ENCODE measurements around the gene ANKFY1.
A peak's percentile ranks its signal among the peaks of the same experiment; 100 is the strongest.
"Not testable (repeated sequence)": the region's sequence is repeated elsewhere in the genome, so short reads cannot be mapped to it uniquely, and the experiment has no call there.

Gene ANKFY1

DNA sequence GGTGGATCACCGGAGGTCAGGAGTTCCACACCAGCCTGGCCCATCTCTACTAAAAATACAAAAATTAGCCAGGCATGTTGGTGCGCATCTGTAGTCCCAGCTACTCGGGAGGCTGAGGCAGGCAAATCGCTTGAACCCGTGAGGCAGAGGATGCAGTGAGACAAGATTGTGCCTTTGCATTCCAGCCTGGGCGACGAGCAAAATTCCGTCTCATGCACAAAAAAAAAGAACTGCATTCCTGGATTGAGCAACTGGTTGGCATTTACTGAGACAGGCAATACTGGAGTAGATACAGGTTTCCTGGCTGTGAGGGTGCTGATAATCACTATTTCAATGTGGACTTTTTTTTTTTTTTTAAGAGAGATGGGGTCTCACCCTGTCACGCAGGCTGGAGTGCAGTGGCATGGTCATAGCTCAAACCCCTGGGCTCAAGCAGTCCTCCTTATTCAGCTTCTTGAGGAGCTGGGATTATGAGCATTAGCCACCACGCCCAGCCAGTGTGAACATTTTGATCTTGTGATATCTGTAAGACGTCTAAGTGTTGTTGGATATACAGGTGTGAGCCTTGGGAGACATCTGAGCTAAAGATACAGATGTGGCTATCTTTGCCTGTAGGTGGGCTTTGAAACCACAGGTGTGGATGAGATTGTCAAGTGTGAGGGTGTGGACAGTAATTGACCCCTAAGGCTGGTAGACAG, 115.0 kb downstream of the ANKFY1 start:
- Mint-ChIP-seq H3K9me3 (no peaks in the 10 kb centered on the region), H3K4me3 (no peak overlapping the region), H3K27ac (peak overlapping the region; percentile 32), H3K4me1 (peaks cover 6% of the 10 kb centered on the region), H3K36me3 (peaks cover under 1% of the 10 kb centered on the region)
- DNase-seq (ENCODE audit: low spot score in 2 of 2) (no peak), ATAC-seq (no peak)

DNA sequence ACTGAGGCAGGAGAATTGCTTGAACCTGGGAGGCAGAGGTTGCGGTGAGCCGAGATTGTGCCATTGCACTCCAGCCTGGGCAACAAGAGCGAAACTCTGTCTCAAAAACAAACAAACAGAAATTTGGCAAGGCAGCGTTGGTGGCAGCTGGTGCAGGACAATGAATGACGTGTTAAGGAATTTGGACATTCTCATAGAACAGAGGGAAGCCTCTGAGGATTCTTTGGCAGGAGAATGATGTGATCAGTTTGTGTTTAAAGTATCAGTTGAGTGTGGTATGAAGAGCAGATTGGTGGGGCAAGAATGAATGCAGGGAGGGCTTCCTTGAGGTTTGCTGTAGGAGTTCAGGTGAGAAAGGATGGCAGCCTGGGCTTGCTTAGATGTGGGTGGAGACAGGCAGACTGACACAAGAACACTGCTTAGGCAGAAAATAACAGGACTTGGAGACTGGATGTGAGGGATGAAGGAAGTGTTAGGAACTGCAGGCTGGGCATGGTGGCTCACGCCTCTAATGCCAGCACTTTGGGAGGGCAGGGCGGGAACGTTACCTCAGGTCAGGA, 115.9 kb downstream of the ANKFY1 start:
- DNase-seq (ENCODE audit: low spot score in 2 of 2) (no peak), ATAC-seq (no peak)
- no peak overlapping the region for H3K4me3 Mint-ChIP-seq
- peaks cover 10% of the 10 kb centered on the region for H3K36me3 Mint-ChIP-seq
- no peak overlapping the region for H3K27ac Mint-ChIP-seq
- H3K4me1 Mint-ChIP-seq = peaks cover 6% of the 10 kb centered on the region
- H3K9me3 Mint-ChIP-seq = no peaks in the 10 kb centered on the region

DNA sequence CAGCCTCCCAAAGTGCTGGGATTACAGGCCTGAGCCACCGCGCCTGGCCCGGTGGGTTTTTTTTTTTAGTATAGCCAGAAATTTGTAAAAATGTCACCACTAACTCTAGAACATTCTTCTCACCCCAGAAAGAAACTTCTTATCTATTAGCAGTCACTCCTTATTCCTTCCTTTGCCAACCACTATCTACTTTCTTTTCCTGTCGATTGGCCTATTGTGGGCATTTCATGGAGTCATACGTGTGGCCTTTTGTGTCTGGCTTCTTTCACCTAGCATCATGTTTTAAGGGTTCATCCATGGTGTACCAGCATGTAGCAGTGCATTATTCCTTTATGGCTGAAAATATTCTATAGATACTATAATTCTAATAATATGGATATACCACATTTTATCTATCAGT, 117.1 kb downstream of the ANKFY1 start:
- no peak for DNase-seq (ENCODE audit: low spot score in 2 of 2)
- Mint-ChIP-seq H3K4me1 (peaks cover 13% of the 10 kb centered on the region), H3K27ac (no peak overlapping the region), H3K36me3 (peaks cover 18% of the 10 kb centered on the region), H3K9me3 (no peaks in the 10 kb centered on the region), H3K4me3 (no peak overlapping the region)
- no peak for ATAC-seq

DNA sequence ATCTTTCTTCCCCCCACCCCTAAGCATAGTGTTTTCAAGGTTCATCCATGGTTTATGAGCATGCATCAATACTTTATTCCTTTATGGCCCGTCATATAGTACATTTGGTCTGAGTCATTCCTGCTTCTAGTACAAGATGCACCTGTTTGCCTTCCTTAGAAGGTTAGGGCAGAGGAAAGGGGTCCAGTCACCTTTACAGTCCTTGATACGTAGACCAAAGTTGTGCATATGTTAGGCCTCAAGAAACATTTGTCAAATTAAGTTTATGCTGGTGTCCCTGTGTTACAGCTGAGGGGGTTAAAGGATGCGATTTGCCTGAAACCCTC, 119.4 kb downstream of the ANKFY1 start:
- Mint-ChIP-seq H3K27ac (peak overlapping the region; percentile 100), H3K9me3 (no peaks in the 10 kb centered on the region), H3K4me3 (peak overlapping the region; percentile 98), H3K4me1 (peaks cover 33% of the 10 kb centered on the region), H3K36me3 (peaks cover 18% of the 10 kb centered on the region)
- ATAC-seq (no peak), DNase-seq (ENCODE audit: low spot score in 2 of 2) (no peak)

DNA sequence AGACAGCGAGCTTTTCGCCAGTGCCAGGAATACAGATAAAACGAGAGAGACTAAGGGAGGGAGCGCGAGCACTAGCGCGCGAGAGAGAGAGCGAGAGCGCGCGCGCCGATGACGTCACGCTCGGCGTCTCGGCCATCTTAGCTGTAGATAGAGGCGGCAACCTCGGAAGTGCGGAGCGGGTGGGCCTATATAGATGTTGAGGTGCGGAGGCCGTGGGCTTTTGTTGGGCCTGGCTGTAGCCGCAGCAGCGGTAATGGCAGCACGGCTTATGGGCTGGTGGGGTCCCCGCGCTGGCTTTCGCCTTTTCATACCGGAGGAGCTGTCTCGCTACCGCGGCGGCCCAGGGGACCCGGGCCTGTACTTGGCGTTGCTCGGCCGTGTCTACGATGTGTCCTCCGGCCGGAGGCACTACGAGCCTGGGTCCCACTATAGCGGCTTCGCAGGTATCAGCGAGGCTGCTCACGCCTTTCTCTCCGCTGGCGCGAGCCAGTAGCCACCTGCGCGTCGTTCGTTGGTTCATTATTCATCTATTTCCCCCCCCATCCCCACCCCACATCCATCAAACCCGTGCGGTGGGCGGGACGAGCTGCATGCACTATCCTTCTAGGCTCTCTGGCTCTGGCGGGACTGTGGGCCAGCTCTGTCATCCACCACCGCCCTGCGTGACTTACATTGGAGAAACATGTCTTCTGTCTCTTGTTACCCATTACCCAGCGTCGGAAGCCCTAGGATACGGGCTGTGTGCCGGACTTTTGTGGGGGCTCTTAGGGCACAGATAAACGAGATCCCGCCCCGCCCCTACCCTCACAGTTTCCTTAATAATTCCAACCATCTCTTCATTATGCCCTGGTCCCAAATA, 120.0 kb downstream of the ANKFY1 start:
- H3K27ac Mint-ChIP-seq = peak overlapping the region; percentile 100
- peaks cover 30% of the 10 kb centered on the region for H3K4me1 Mint-ChIP-seq
- no peaks in the 10 kb centered on the region for H3K9me3 Mint-ChIP-seq
- H3K4me3 Mint-ChIP-seq = peak overlapping the region; percentile 98
- ATAC-seq (peak; percentile 85), DNase-seq (ENCODE audit: low spot score in 2 of 2) (peak; percentile 78 to 92)
- H3K36me3 Mint-ChIP-seq = peaks cover 18% of the 10 kb centered on the region

DNA sequence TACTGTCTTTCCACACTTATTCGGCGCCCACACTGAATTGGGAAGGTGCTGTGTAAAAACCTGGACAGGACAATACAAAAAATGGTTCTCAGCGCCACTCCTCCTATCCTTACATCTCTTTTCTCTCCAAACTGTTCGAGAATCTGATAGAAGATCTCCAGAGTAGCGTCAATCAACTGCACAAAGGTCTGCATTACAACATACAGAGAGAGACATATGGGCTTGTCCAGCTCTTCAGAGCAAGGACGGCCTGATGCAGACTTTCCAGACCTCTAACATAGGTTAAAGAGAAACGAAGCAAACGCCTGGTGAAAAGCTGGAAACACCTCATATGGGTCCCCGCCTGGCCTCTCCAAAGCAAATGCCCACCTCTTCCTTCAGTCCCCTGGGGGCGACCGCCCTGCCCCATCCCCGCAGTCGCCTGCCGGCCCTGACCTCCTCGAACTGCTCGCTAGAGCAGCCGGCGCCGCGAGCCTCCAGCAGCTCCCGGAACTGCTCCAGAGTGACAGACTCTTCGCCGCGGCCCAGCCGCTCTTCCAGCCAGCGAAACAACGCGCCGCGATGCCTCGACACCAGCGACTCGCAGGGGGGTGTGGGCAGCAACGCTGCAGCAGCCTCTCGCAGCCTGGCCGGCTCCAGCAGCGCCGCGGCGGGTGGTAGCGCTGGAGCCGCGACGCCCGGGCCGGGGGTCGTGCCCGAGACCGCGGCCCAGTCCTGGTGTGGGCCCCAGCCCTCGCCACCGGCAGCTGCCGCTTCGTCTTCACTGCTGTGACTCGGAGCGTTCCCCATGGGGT, 121.5 kb downstream of the ANKFY1 start:
- Mint-ChIP-seq H3K4me1 (peaks cover 43% of the 10 kb centered on the region), H3K27ac (peak overlapping the region; percentile 100), H3K4me3 (peak overlapping the region; percentile 98), H3K36me3 (peaks cover 18% of the 10 kb centered on the region), H3K9me3 (no peaks in the 10 kb centered on the region)
- peak in 1 of 2 donors; percentile 6 for DNase-seq (ENCODE audit: low spot score in 2 of 2)
- ATAC-seq = peak; percentile 5

DNA sequence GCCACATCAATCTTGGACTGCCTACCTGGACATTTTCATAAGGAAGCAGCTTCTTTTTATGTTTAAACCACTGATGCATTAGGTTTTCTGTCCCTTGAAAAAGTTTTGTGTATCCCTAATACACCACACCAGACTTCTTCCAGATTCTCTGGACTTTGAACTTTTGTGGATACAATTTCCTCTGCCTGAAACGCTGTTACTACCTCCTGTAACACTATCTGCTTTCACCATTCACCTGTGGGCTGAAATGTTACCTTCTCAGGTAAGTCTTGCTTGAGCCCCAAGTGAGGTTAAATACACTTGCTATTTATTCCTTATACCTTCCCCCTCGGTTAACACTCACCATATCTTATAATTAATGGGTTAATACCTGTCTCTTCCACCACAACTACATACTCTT, 123.7 kb downstream of the ANKFY1 start:
- Mint-ChIP-seq H3K36me3 (peaks cover 18% of the 10 kb centered on the region), H3K4me1 (peaks cover 58% of the 10 kb centered on the region), H3K9me3 (no peaks in the 10 kb centered on the region), H3K27ac (peak overlapping the region; percentile 43), H3K4me3 (no peak overlapping the region)
- ATAC-seq (no peak), DNase-seq (ENCODE audit: low spot score in 2 of 2) (no peak)

DNA sequence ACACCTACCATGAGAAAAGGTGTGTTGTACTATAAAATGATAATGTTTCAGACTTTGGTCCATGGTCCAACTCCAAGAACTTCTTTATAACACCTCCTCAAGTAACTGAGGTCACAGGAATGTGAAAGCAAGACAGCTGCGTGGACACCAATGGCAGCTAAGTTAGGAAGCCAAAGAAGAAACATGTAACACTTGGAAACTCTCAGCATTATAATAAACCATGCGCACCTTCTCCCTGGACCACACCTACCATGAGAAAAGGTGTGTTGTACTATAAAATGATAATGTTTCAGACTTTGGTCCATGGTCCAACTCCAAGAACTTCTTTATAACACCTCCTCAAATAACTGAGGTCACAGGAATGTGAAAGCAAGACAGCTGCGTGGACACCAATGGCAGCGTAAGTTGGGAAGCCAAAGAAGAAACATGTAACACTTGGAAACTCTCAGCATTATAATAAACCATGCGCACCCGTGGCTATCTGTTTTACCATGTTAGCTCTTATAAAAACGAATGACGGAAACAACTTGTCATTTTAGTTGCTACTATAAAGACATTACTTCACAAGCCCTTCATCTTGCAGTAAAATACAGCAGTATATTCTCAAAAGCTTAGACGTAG, 124.8 kb downstream of the ANKFY1 start:
- not testable (repeated sequence) for H3K9me3 Mint-ChIP-seq; H3K4me3 Mint-ChIP-seq; DNase-seq (ENCODE audit: low spot score in 2 of 2); ATAC-seq
- H3K36me3 Mint-ChIP-seq = peaks cover 18% of the 10 kb centered on the region
- H3K27ac Mint-ChIP-seq = peak overlapping the region; percentile 77
- peaks cover 65% of the 10 kb centered on the region for H3K4me1 Mint-ChIP-seq

DNA sequence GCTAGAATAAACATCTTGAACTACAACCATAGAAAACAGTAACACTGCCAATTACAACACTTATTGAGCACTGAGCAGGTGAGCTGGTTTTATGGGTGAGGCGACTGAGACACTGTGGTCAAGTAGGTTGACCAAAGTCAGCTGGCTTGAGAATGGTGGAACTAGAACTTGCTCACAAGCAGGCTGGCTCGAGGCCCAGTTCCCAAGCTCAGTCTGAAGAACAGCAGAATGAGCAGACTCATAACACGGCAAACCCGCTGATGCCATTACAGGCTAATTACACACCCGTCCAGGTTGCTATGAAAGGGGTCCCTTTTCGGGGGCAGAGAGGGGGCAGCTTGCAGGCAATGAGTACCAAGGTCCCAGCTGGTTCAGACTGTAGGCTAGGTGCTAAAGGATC, 127.4 kb downstream of the ANKFY1 start:
- no peaks in the 10 kb centered on the region for H3K9me3 Mint-ChIP-seq
- H3K4me1 Mint-ChIP-seq = peaks cover 69% of the 10 kb centered on the region
- no peak for ATAC-seq
- H3K27ac Mint-ChIP-seq = peak overlapping the region; percentile 54
- H3K4me3 Mint-ChIP-seq = no peak overlapping the region
- no peak for DNase-seq (ENCODE audit: low spot score in 2 of 2)
- no peaks in the 10 kb centered on the region for H3K36me3 Mint-ChIP-seq

DNA sequence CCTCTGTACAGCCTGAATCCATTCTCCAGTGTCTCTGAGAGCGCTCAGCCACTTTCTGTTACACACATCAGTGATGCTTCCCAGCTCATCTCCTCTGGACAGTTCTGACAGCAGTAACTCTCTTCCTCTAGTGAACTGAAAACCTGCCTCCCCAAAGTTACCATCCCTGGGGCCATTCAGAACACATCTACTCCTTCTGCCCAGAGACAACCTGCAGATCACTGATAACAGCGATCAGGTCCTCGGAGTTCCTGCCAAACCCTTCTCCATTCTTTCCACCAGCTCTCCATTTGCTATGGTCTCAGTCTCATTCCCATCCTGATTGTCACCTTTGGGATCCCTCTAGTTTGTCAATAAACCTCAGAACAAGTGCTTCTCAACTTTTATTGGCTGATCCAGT, 128.3 kb downstream of the ANKFY1 start:
- Mint-ChIP-seq H3K4me1 (peaks cover 72% of the 10 kb centered on the region), H3K4me3 (no peak overlapping the region), H3K27ac (peak overlapping the region; percentile 54), H3K9me3 (no peaks in the 10 kb centered on the region), H3K36me3 (peaks cover 9% of the 10 kb centered on the region)
- DNase-seq (ENCODE audit: low spot score in 2 of 2) (no peak), ATAC-seq (no peak)

DNA sequence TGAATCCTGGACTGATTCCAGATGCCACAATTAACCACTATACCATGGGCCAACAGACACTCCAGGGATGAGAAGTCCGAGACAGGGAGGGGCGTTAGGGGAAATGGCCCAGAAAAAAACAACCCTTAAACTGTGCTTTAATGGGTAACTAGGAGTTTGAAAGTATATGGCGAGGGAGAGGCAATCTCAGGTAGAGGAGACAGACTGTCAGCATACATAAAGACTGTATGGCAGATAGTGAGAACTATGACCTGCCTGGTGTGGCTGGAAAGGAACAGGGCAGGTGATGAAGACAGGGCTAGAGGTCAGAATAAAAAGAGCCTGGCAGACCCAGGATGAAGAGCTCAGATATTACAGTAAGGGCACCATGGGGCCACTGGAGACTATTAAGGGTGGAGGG, 129.1 kb downstream of the ANKFY1 start:
- Mint-ChIP-seq H3K4me3 (no peak overlapping the region), H3K9me3 (no peaks in the 10 kb centered on the region), H3K36me3 (peaks cover 16% of the 10 kb centered on the region), H3K4me1 (peaks cover 67% of the 10 kb centered on the region), H3K27ac (peak overlapping the region; percentile 8)
- no peak for ATAC-seq
- DNase-seq (ENCODE audit: low spot score in 2 of 2) = no peak

DNA sequence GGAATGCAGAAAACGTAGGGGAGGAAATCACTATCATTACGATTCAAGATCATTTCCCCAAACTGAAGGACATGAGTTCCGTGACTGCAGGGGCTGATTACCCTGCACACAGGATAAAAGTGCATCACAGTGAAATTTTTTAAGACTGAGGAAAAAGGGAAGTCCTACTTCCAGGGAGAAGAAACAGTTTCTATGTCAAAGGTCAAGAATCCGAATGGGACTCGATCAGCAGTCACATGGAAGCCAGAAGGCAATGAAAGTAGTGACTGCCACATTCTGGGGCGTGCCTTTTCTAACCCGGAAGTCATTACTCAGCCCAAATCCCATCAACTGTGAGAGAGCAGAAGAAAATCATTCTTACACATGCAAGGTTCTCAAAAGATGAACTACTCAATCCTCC, 133.1 kb downstream of the ANKFY1 start:
- DNase-seq (ENCODE audit: low spot score in 2 of 2) (no peak), ATAC-seq (no peak)
- Mint-ChIP-seq H3K4me3 (no peak overlapping the region), H3K36me3 (peaks cover 28% of the 10 kb centered on the region), H3K27ac (peak overlapping the region; percentile 89), H3K9me3 (no peaks in the 10 kb centered on the region), H3K4me1 (peaks cover 53% of the 10 kb centered on the region)

DNA sequence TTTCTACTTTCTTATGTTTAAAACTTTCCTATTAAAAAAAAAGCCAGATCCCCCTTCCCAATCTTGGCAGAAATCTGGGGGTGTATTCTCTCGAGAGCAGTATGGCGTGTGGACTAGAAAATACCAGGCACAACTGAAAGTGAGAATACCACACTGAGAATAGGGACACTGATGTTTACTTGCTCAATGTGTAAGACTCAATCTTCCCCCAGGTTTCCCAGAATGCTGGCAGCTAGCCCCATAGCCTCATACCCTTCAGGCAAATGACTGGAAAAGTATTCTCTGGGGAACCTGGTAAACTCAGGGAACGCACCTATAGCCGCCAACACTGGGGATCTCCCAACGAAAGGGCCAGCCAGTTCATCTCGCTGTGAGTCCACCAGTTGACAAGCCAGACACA, 136.2 kb downstream of the ANKFY1 start:
- DNase-seq (ENCODE audit: low spot score in 2 of 2) (no peak), ATAC-seq (no peak)
- H3K27ac Mint-ChIP-seq = peak overlapping the region; percentile 41
- no peaks in the 10 kb centered on the region for H3K9me3 Mint-ChIP-seq
- H3K4me1 Mint-ChIP-seq = peaks cover 43% of the 10 kb centered on the region
- H3K4me3 Mint-ChIP-seq = no peak overlapping the region
- H3K36me3 Mint-ChIP-seq = peaks cover 48% of the 10 kb centered on the region

DNA sequence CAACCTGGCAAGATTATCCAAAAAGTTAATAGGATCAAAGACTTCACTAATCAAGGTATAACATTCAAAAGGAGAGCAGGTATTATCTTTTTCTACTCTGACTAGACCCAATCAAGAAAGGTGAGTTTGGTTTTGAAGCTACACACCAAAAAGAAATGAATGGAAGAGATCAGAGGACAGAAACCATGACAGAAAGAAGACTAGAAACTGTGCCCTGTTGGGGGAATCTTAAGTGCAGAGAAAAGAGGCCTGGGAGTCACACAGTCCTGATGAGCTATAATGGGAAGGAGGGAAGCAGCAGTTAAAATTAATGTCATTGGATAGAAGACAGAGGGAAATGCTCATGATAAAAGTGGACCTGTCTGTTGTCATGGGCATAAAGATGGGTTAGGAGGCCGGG, 138.2 kb downstream of the ANKFY1 start:
- Mint-ChIP-seq H3K4me3 (no peak overlapping the region), H3K36me3 (peaks cover 60% of the 10 kb centered on the region), H3K4me1 (peaks cover 29% of the 10 kb centered on the region), H3K9me3 (no peaks in the 10 kb centered on the region), H3K27ac (peak overlapping the region; percentile 39)
- ATAC-seq = no peak
- no peak for DNase-seq (ENCODE audit: low spot score in 2 of 2)

DNA sequence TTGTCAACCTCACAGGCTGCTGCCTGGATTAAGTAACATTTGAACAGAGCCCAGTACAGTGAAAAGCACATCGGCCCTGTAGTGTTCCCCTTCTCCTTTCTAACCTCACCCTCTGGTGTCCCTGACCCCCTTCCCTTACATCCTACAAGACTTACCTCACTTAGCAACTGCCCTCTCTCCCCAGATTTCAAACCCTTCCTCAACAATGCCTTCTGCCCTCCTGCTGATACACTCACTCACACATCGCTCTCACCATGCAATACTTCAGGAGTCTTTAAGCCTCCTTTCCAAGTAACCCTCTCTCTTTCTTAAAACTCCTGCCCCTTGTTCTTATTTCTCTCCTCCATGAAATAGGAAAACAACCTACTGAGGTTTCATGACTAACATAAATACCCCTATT, 138.8 kb downstream of the ANKFY1 start:
- peak overlapping the region; percentile 39 for H3K27ac Mint-ChIP-seq
- H3K4me3 Mint-ChIP-seq = no peak overlapping the region
- H3K9me3 Mint-ChIP-seq = no peaks in the 10 kb centered on the region
- no peak for DNase-seq (ENCODE audit: low spot score in 2 of 2)
- H3K36me3 Mint-ChIP-seq = peaks cover 60% of the 10 kb centered on the region
- ATAC-seq = no peak
- H3K4me1 Mint-ChIP-seq = peaks cover 25% of the 10 kb centered on the region
